IPS-20b (cell line): ENCODE measurements around the gene CLDN6.

Experiments used
- H3K27ac ChIP-seq: one replicate; pipeline ENCODE4 v1.5.1; 2013; ENCODE audit warnings: low read length
- H3K27me3 ChIP-seq: 2 replicates; pipeline ENCODE4 v1.6.1; 2013; ENCODE audit warnings: mild to moderate bottlenecking, low read length, inconsistent platforms; ENCODE audit not compliant: insufficient read depth
- H3K36me3 ChIP-seq: 2 replicates; pipeline ENCODE4 v1.6.1; 2013; ENCODE audit warnings: low read depth, mild to moderate bottlenecking, inconsistent platforms, low read length, moderate library complexity; ENCODE audit not compliant: insufficient read depth
- H3K4me1 ChIP-seq: 2 replicates; pipeline ENCODE4 v1.6.1; 2013; ENCODE audit warnings: mild to moderate bottlenecking, control low read depth, inconsistent platforms, low read length, moderate library complexity; ENCODE audit not compliant: insufficient read depth
- H3K4me3 ChIP-seq: 2 replicates; pipeline ENCODE4 v1.5.1; 2013; ENCODE audit warnings: mild to moderate bottlenecking, low read length, inconsistent platforms
- H3K9ac ChIP-seq: 2 replicates; pipeline ENCODE4 v1.6.1; 2013; ENCODE audit warnings: low read depth, mild to moderate bottlenecking, inconsistent platforms, low read length, moderate library complexity
- H3K9me3 ChIP-seq: 2 replicates; pipeline ENCODE4 v1.6.1; 2013; ENCODE audit warnings: mild to moderate bottlenecking, low read depth, low read length, inconsistent platforms; ENCODE audit not compliant: insufficient read depth

CLDN6 gene

GRCh38 chr16:3025032-3026002 lies 7.3 kb upstream of the CLDN6 start:
- peaks cover 17% of the 10 kb centered on the region for H3K4me1 ChIP-seq
- no peak overlapping the region for H3K4me3 ChIP-seq
- H3K36me3 ChIP-seq: peaks cover 33% of the 10 kb centered on the region

GRCh38 chr16:3023669-3024478 lies 5.9 kb upstream of the CLDN6 start, which contains the start of the genes HCFC1R1 and THOC6:
Gene HCFC1R1, minus strand, starts transcription at chr16:3023942. Its CDS starts 1 bp downstream, at chr16:3023941.
Gene THOC6, plus strand, starts transcription at chr16:3024035. Its CDS starts 292 bp downstream, at chr16:3024327.
- H3K27ac ChIP-seq: peak within 1 kb of the TSS; percentile 93
- peak within 1 kb of the TSS; percentile 92 for H3K4me3 ChIP-seq
- H3K9ac ChIP-seq: peak within 1 kb of the TSS; percentile 97
- peaks cover 15% of the 10 kb centered on the region for H3K4me1 ChIP-seq
- peaks cover 6% of the 10 kb centered on the region for H3K27me3 ChIP-seq
- no peaks in the 10 kb centered on the region for H3K9me3 ChIP-seq
- peaks cover 33% of the 10 kb centered on the region for H3K36me3 ChIP-seq

More at GRCh38 chr16:3025032-3026002, 7.3 kb upstream of the CLDN6 start:
- Histone ChIP-seq H3K9ac (no peak overlapping the region), H3K9me3 (no peaks in the 10 kb centered on the region), H3K27me3 (peaks cover 20% of the 10 kb centered on the region), H3K27ac (no peak overlapping the region)

GRCh38 chr16:3023415-3023668 lies 5.4 kb upstream of the CLDN6 start:
- Histone ChIP-seq H3K27me3 (peaks cover under 1% of the 10 kb centered on the region; the same call in 1 of the 2 replicates), H3K4me3 (peak overlapping the region; percentile 92), H3K27ac (peak overlapping the region; percentile 93), H3K36me3 (peaks cover 33% of the 10 kb centered on the region), H3K9ac (peak overlapping the region; percentile 97; the same call in 1 of the 2 replicates), H3K4me1 (peaks cover 13% of the 10 kb centered on the region), H3K9me3 (no peaks in the 10 kb centered on the region)

GRCh38 chr16:3022684-3023414 lies 4.9 kb upstream of the CLDN6 start:
- Histone ChIP-seq H3K9me3 (no peaks in the 10 kb centered on the region), H3K27me3 (no peaks in the 10 kb centered on the region; the same call in 1 of the 2 replicates), H3K9ac (peak overlapping the region; percentile 97; the same call in 1 of the 2 replicates), H3K27ac (peak overlapping the region; percentile 93), H3K4me3 (peak overlapping the region; percentile 92), H3K4me1 (peaks cover 13% of the 10 kb centered on the region), H3K36me3 (peaks cover 33% of the 10 kb centered on the region)

GRCh38 chr16:3022208-3022683 lies 4.3 kb upstream of the CLDN6 start:
- peak overlapping the region; percentile 93 for H3K27ac ChIP-seq

GRCh38 chr16:3021449-3022207 lies 3.6 kb upstream of the CLDN6 start:
- Histone ChIP-seq H3K36me3 (peaks cover 25% of the 10 kb centered on the region), H3K9me3 (no peaks in the 10 kb centered on the region), H3K27me3 (peaks cover 5% of the 10 kb centered on the region; the same call in 1 of the 2 replicates), H3K9ac (peak overlapping the region; percentile 97; the same call in 1 of the 2 replicates), H3K4me1 (peaks cover 13% of the 10 kb centered on the region), H3K4me3 (peak overlapping the region; percentile 92), H3K27ac (peak overlapping the region; percentile 40)

More at GRCh38 chr16:3022208-3022683, 4.3 kb upstream of the CLDN6 start:
- H3K9me3 ChIP-seq: no peaks in the 10 kb centered on the region
- peak overlapping the region; percentile 97; the same call in 1 of the 2 replicates for H3K9ac ChIP-seq
- peaks cover 2% of the 10 kb centered on the region; the same call in 1 of the 2 replicates for H3K27me3 ChIP-seq
- peaks cover 13% of the 10 kb centered on the region for H3K4me1 ChIP-seq
- peaks cover 31% of the 10 kb centered on the region for H3K36me3 ChIP-seq
- H3K4me3 ChIP-seq: peak overlapping the region; percentile 92

- Histone ChIP-seq H3K36me3 (peaks cover 23% of the 10 kb centered on the region), H3K27ac (peak overlapping the region; percentile 40), H3K4me1 (peaks cover 18% of the 10 kb centered on the region), H3K27me3 (peaks cover 5% of the 10 kb centered on the region; the same call in 1 of the 2 replicates), H3K9me3 (no peaks in the 10 kb centered on the region), H3K4me3 (peak overlapping the region; percentile 92), H3K9ac (peak overlapping the region; percentile 97)
Observed at GRCh38 chr16:3020604-3021448, 2.8 kb upstream of the CLDN6 start.

- Histone ChIP-seq H3K27me3 (peaks cover 5% of the 10 kb centered on the region; the same call in 1 of the 2 replicates), H3K4me3 (peak within 1 kb of the TSS; percentile 92), H3K36me3 (peaks cover 23% of the 10 kb centered on the region; the same call in 1 of the 2 replicates), H3K9ac (peak within 1 kb of the TSS; percentile 97), H3K4me1 (peaks cover 20% of the 10 kb centered on the region), H3K9me3 (no peaks in the 10 kb centered on the region), H3K27ac (peak within 1 kb of the TSS; percentile 40)
Observed at GRCh38 chr16:3020247-3020603, 2.2 kb upstream of the CLDN6 start, which contains the start of gene TNFRSF12A. Gene TNFRSF12A, plus strand, starts transcription at chr16:3020368. Its CDS starts 30 bp downstream, at chr16:3020398.

- Histone ChIP-seq H3K9me3 (no peaks in the 10 kb centered on the region), H3K4me3 (peak overlapping the region; percentile 65), H3K27me3 (peaks cover 5% of the 10 kb centered on the region; the same call in 1 of the 2 replicates), H3K36me3 (peaks cover 28% of the 10 kb centered on the region), H3K9ac (no peak overlapping the region), H3K27ac (no peak overlapping the region), H3K4me1 (peaks cover 23% of the 10 kb centered on the region)
Observed at GRCh38 chr16:3019594-3020246, 1.7 kb upstream of the CLDN6 start.
